GM23248 (cell line): Measurements from ENCODE around the gene PRDM16.

ENCODE experiments used
- EZH2 ChIP-seq: fragments of 200-600 bp; sonication (generic); IDR thresholded peaks from 2 replicates; pipeline ENCODE4 v1.6.1; 2018; ENCODE audit warnings: antibody characterized with exemption, mild to moderate bottlenecking; ENCODE audit not compliant: insufficient read depth, poor library complexity, severe bottlenecking
- EZH2phosphoT487 ChIP-seq: fragments of 200-600 bp; sonication (generic); IDR thresholded peaks from 2 replicates; pipeline ENCODE4 v1.6.1; 2018; ENCODE audit warnings: antibody characterized with exemption, moderate library complexity, mild to moderate bottlenecking, low read depth; ENCODE audit not compliant: insufficient read depth

DNA sequence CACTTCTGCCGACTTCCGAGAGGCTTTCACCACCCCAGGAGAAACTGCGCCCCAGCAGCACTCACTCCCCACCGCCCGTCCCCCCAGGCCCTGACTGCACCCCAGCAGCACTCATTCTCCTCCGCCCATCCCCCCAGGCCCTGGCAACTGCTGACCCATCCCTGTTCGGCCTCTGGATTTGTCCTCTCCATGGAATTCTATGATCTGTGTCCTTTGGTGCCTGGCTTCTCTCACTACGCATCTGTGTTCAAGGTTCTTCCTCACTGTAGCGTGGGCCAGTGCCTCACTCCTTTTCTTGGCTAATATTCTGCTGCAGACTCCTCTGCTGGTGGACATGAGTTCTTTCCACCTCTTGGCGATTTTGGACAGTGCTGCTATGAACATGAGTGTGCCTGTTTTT is 263.7 kb downstream of the PRDM16 start:
- TF ChIP-seq EZH2 (no peak), EZH2phosphoT487 (no peak)
